NCI-H1436 treated with DMSO at 0.1 percent for 48 hours (cell line): ENCODE measurements around the gene LGALS3BP.
"Not testable (repeated sequence)": the region's sequence is repeated elsewhere in the genome, so short reads cannot be mapped to it uniquely, and the experiment has no call there.

Experiments used
- DNase-seq: peaks from one replicate; lab custom pipeline; 2025; lab: John Stamatoyannopoulos, UW

Gene LGALS3BP

GRCh38 chr17:78962345-78962983 is 17.3 kb downstream of the LGALS3BP start:
- DNase-seq, result no peak

GRCh38 chr17:78961571-78961970 is 18.2 kb downstream of the LGALS3BP start:
- no peak for DNase-seq

- DNase-seq, result no peak
Measured at GRCh38 chr17:78960928-78961327, 18.8 kb downstream of the LGALS3BP start.

GRCh38 chr17:78959803-78960202 is 19.9 kb downstream of the LGALS3BP start:
- no peak for DNase-seq

- DNase-seq, result no peak
Measured at GRCh38 chr17:78958641-78959127, 21.0 kb downstream of the LGALS3BP start.

GRCh38 chr17:78957128-78957527 is 22.6 kb downstream of the LGALS3BP start:
- no peak for DNase-seq

GRCh38 chr17:78956254-78956653 is 23.5 kb downstream of the LGALS3BP start:
- no peak for DNase-seq

- no peak for DNase-seq
Measured at GRCh38 chr17:78954684-78955083, 25.0 kb downstream of the LGALS3BP start.

GRCh38 chr17:78953356-78954350 is 26.1 kb downstream of the LGALS3BP start:
- no peak for DNase-seq

GRCh38 chr17:78952706-78953105 is 27.0 kb downstream of the LGALS3BP start:
- DNase-seq, result no peak

GRCh38 chr17:78951967-78952551 is 27.7 kb downstream of the LGALS3BP start:
- no peak for DNase-seq

- no peak for DNase-seq
Measured at GRCh38 chr17:78950870-78951269, 28.9 kb downstream of the LGALS3BP start.

- no peak for DNase-seq
Measured at GRCh38 chr17:78947235-78948149, 32.2 kb downstream of the LGALS3BP start.

- DNase-seq, result no peak
Measured at GRCh38 chr17:78946631-78947030, 33.1 kb downstream of the LGALS3BP start.

GRCh38 chr17:78946131-78946530 is 33.6 kb downstream of the LGALS3BP start:
- DNase-seq, result no peak

- DNase-seq, result not testable (repeated sequence)
Measured at GRCh38 chr17:78945455-78945854, 34.3 kb downstream of the LGALS3BP start.

- DNase-seq, result no peak
Measured at GRCh38 chr17:78944956-78945355, 34.8 kb downstream of the LGALS3BP start.

GRCh38 chr17:78944026-78944425 is 35.7 kb downstream of the LGALS3BP start:
- DNase-seq, result no peak

GRCh38 chr17:78940708-78941107 is 39.0 kb downstream of the LGALS3BP start:
- DNase-seq, result no peak

- no peak for DNase-seq
Measured at GRCh38 chr17:78940258-78940657, 39.5 kb downstream of the LGALS3BP start.

GRCh38 chr17:78939615-78940014 is 40.1 kb downstream of the LGALS3BP start:
- no peak for DNase-seq

GRCh38 chr17:78937561-78937960 is 42.2 kb downstream of the LGALS3BP start:
- no peak for DNase-seq
